ENCODE data around the gene CDH22. TPM values are rescaled to one million over a fixed set of nuclear protein-coding genes. Genes with fewer than 3 reads are reported as not detected.

Gene CDH22
- total RNA-seq, 1 experiment from 2014 or later, result not detected

DNA sequence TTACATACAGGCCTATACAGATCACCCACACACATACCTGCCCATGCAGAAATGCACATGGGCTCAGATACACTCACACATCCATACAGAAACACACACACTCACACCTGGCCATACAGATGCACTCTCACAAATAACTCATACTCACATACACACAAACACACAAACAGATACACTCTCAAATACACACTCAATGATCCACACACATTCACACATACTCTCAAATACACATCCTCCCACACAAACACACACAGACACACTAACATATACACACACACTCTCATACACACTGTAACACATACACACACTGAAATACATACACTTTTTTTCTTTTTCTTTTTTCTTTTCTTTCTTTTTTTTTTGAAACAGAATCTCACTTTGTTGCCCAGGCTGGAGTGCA is 90.7 kb downstream of the CDH22 start:
- DNase-seq (ENCODE audit: low read depth), result no peak

GRCh38 chr20:46216770-46217464 is 91.4 kb downstream of the CDH22 start:
- no peak for DNase-seq (ENCODE audit: low read depth)

DNA sequence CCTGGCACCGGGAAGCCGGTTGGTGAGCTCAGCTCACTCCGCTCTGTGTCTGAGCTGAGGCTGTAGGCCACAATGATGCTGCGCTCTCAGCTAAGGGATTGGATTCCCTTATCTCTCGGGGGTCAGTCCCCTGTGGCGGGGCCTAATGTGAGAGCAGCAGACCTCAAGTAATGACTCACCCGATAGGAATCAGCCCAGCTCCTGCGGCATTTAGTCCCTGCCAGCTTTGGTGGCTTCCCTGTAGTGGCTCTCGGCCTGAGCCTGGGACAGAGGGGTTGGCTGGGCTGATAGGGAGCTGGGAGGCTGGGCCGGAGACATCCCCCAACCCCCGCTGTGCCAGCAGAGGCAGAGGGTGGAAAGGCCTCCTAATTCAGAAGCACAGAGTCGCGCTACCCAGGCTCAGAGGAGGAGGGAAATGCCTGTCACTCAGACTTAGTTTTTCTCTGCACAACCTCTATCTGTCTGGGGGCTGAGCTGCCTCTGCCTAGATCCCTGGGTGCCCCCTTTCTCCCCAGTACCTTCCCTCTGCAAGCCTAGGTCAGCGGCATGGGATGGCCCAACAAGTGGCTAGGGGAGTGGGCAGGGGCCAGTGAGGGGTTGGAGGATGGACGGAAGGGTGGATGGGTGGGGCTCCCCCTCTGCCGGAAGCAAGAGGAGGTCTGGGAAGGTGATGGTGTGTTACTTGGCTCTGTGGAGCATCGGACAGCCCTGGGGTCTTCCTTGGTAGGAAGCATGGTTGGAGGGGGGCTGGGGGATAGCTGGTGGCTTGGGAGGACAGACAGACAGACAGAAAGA is 92.2 kb downstream of the CDH22 start:
- DNase-seq (ENCODE audit: low read depth), result peak; percentile 72

DNA sequence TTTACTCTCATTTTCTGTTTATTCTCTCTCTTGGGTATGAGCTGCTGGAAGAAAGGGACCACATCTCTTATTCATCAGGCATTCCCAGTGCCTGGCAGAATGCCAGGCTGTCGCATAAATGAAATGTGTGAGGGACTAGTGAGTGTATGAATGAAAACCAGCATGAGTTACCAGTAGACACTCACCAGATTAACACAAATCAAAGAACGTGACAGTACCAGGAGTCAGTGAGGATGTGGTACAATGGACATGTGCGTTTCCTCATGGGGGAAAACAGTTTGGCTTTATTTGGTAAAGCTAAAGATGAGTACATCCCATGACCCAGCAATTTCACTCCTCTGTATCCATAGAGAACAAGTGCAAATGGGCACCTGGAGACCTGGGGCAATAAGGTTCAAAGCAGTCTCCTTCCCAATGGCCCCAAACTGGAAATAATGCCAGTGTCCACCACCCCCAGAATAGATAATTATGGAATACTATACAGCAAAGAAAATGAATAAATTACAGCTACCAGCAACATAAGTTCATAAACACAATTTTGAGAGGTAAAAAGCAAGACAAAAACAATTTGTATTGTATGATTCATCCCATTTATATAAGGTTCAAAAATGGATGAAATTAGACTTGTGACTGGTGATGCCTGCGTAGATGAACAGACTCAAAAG is 93.3 kb downstream of the CDH22 start:
- peak; percentile 27 for DNase-seq (ENCODE audit: low read depth)

- DNase-seq (ENCODE audit: low read depth), result no peak
These were observed 94.1 kb downstream of the CDH22 start for GRCh38 chr20:46213946-46214823.

DNA sequence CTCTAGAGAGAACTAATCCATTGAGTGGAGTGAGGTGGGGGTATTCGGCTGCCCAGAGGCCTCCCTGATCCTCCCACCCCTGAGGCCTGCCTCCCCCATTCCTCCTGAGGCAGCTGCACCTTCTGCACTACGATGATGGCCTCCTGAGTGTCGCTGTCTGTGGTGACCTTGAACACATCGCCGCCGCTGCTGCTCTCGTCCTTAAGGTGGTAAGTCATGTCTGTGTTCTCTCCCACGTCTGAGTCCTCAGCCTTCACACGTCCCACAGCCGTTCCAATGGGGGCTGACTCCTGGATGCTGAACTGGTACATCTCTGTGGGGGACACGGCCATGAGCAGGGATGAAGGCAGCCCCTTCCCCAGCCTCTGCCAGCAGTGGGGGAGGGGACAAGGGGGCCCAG is 95.4 kb downstream of the CDH22 start:
- no peak for DNase-seq (ENCODE audit: low read depth)

GRCh38 chr20:46212252-46212651 is 96.0 kb downstream of the CDH22 start:
- DNase-seq (ENCODE audit: low read depth), result no peak

DNA sequence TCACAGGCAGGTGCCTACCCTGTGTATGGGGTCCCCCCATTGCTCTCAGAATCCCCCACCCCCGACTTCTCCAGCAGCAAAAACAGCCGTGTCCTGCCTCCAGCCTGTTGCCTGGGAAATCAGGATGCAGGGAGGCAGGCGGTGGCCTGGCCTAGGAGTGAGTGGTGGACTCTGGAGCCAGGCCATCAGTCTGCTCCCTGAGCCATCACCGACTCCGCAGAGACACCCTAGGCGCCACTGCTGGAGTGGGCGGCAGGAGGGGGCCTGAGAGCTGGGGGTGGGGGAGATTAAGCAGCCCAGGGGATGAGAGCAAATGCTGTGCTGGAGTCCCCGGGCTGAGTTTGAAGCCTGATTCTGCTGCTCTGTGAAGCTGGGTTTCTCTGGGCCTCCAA is 97.0 kb downstream of the CDH22 start:
- no peak for DNase-seq (ENCODE audit: low read depth)

GRCh38 chr20:46210672-46211330 is 97.5 kb downstream of the CDH22 start:
- no peak for DNase-seq (ENCODE audit: low read depth)

- DNase-seq (ENCODE audit: low read depth), result no peak
These were observed 98.2 kb downstream of the CDH22 start for GRCh38 chr20:46209930-46210671.

- no peak for DNase-seq (ENCODE audit: low read depth)
These were observed 100.5 kb downstream of the CDH22 start for GRCh38 chr20:46207793-46208192.

- no peak for DNase-seq (ENCODE audit: low read depth)
These were observed 101.2 kb downstream of the CDH22 start for GRCh38 chr20:46206992-46207549.

DNA sequence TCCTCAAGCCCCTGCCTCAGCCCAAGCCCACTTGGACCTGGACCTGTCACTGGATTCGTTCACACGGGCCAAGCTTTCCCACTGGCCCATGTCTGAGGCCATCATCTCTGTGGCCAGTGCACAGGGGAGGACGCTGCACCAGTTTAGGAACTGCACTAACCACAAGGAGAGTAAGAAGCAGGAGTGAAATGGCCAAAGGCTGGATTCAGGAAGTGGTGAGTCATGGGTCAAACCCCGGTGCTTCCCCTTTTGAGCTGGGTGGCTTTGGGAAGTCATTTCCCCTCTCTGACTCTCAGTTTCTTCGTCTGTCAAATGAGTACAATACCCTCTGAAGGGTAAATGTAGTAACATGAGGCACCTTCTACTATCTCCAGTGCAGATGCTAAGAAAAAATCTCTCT is 102.3 kb downstream of the CDH22 start:
- DNase-seq (ENCODE audit: low read depth), result peak; percentile 67

DNA sequence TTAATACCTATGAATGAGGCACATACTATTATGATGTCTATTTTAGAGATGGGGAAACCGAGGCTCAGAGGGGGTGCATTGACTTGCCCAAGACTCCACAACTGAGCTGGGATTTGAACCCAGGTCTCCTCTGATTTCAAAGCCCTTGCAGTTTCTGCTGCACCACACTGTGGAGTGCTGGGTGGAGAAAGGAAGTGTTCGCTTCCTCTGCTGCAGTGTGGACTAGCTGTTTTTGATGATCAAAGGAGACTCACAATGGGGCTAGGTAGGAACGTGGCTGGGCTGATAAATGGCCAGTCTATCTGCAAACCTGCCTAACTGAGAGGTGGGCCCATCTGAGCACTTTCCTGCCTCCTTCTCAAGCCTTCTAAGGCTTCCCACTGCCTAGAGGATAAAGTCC is 102.9 kb downstream of the CDH22 start:
- no peak for DNase-seq (ENCODE audit: low read depth)

GRCh38 chr20:46204594-46205186 is 103.6 kb downstream of the CDH22 start:
- DNase-seq (ENCODE audit: low read depth), result no peak

DNA sequence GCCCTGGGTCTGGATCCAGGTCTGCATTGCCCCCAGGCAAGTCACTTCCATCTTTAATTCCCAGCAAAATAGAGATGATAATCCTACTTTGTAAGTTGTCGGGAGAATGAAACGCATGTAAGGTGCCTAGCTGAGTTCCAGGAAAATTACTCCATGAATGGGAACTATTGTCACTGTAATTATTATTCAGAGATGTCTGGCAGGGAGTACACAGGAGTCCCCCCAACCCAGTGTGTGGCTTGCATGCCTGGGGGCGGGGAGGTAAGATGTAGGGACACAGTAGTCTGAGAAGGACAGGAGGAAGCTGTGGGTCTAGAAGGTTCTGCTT is 104.8 kb downstream of the CDH22 start:
- no peak for DNase-seq (ENCODE audit: low read depth)

- DNase-seq (ENCODE audit: low read depth), result no peak
These were observed 105.4 kb downstream of the CDH22 start for GRCh38 chr20:46202766-46203509.

All from HT1080 (cell line).